Measurements from ENCODE around the gene HMX1. TPM values are rescaled to one million over a fixed set of nuclear protein-coding genes. Genes with fewer than 3 reads are reported as not detected.

The HMX1 gene
- polyA plus RNA-seq, 1 donor: not detected

DNA sequence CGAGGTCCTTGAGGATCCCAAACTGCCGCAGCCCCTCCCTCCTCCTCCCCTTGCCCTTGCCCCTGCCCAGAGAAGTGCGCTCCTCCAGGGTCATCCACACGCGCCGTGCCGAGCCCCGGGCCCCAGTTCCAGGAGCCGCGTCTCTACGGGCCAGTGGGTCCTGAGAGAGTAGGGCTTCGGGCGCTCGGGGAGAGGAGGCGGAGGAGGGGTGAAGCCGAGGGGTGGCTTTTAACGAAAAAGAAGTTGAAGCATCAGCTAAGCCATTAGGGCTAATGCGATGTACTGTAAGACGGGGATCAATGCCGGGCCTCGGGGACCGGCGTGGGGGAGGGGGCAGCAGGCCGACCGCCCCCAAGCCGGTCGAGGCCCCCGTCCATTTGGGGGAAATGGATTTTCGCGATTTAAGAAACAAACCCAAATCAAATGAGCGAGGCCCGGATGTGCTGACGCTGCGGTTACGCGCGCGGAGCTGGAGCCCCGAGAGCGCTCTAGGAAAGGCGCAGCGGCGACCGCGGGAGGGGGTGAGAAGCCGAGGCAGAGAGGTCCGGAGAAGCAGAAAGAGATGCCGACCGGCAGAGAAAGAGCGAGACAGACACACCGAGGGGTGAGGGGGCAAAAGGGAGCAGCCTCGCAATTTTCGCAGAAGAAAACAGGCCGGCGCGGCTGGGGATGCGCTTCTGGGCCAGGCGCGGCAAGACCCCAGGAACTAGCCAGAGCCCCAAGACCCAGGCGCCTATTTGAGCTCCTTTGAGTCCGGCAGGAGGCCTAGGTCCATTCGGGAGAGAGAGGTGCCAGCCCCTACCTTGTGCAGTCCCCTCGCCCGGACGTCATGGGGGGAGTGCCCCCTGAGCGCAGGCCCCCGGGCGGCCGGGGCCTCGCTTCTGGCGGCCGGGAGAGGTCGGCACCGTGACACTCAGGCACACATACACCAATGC, 13.6 kb downstream of the HMX1 start:
- no peak for DNase-seq

DNA sequence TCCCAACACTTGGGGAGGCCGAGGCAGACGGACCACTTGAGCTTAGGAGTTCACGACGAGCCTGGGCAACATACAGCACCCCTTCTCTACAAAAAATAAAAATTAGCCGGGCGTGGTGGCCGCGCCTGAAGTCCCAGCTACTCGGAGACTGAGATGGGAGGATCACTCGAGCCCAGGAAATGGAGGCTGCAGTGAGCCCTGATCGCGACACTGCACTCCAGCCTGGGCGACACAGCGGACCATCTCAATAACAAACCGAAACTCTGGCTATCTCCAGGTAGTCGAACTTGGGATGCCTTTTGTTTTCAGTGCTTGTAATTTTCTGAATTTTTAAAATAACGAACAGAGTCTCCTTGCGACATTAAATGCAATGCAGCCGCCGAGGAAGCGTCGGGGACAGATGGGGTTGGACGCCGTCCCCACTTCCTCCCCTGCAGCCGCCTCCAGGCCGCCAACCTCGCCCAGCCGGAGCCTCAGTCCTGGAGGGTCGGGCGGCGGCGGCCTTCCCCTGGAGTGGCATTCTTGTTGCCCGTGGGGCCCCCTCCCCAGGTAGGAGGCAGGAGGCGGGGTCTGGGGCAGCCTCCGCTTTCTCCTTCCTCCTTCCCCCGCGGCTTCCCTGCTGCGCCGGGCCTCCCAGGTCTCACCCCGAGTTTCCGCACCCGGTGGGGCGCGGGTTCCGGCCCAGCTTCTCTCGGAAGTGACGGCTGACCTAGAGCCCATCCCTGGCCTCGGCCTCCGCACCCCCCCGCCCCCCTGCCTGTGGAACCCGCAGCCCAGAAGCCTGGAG, 14.6 kb downstream of the HMX1 start:
- DNase-seq: no peak

DNA sequence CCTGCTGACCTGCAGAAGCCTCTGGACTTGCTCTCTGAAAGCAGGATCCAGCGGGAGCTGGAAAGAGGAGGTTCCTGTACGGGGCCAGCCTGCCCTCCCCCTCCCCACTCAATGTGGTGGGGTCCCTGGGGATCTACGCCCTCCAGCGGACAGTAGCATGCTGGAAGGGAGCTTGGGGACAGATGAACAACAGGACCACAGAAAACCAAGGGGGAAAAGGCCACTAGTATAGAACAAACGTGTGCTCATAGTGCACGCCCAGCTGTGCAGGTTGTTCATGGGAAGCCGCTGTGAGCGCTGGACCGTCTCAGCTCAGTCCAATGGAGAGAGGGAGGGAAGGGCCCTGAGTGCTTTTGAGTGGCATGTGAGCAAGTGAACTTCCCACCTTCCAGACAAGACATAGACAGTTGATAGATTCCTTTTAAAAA, 15.8 kb downstream of the HMX1 start:
- no peak for DNase-seq

DNA sequence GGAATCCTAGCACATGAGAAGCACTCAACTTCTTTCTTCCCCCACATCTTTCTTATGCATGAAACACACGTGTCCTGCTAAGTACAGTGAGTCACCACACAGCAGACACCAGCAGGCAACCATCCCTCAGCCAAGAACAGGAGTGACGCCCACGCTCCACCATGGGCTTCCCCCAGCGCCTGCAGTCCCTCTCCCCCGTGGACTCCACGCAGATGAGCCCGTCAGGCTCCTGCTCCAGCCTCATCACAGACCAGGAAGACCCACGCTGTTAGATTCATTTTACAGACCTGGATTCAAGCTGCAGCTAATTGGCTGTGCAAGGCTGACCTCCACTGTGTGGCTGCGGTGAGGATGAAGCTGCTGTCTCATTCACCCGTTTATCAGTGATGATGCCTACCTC, 16.7 kb downstream of the HMX1 start:
- DNase-seq: no peak

GRCh38 chr4:8854016-8854415, 17.6 kb downstream of the HMX1 start:
- no peak for DNase-seq

DNA sequence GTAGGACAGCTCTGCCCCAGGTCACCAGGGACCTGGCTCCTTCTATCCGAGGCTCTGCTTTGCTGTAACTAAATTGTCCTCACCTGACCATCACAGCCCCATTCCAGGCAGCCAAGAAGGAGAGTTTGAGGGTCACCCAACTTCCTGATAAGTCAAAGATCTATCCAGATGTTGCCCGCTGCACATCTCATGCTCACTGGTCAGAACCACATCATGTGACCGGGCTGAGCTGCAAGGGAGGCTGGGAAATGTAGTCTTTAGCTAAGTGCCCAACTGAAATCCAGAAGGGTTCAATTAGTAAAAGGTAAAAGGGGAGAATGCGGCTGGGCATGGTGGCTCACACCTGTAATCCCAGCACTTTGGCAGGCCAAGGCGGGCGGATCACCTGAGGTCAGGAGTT, 18.4 kb downstream of the HMX1 start:
- no peak for DNase-seq

DNA sequence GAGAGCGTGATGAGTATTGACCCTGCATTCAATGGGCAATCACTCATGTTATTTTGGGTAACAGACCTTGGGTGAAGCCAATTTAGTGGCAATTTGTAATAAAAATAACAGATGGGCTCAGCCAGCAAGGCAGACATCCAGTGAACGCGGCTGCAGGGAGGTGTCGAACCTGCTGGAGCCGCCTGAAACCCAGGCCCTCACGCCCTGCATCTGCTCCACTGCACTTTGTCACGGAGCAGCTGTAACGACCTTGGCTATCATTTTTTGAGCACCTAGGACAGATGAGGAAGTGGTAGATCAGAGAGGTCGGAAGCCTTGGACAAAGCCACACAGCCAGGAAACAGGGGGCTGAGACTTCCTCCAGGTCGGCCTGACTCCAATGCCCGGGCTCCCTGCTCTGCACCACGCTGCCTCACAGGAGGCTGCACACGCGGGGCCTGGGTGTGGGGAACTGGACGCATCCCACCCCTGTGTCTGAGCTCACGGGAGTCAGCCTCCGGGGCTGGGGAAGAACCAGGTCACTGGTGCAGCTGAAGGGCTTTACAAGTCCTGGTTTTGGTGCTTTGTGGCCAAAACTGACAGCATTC, 19.4 kb downstream of the HMX1 start:
- no peak for DNase-seq

- DNase-seq: no peak
These were observed 20.1 kb downstream of the HMX1 start for GRCh38 chr4:8851321-8852117.

DNA sequence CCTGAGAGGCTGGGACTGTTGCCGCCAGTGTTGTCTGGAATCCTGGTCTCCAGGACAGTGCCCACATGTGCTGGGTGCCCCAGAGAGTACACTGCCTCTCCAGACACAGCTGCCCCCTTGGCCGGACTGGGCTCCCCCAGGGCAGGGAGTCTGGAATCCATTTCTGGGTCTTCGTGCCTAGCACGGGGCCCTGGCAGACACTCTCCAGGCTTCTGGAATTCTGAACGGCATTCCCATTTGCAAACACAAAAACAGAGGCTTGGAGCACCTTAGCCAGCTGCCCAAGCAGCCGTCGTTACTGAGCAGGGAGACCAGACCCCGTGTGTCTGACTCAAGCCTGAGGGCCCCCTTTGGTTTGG, 20.8 kb downstream of the HMX1 start:
- no peak for DNase-seq

GRCh38 chr4:8850074-8850829, 21.4 kb downstream of the HMX1 start:
- no peak for DNase-seq

GRCh38 chr4:8849266-8850073, 22.2 kb downstream of the HMX1 start:
- DNase-seq: no peak

DNA sequence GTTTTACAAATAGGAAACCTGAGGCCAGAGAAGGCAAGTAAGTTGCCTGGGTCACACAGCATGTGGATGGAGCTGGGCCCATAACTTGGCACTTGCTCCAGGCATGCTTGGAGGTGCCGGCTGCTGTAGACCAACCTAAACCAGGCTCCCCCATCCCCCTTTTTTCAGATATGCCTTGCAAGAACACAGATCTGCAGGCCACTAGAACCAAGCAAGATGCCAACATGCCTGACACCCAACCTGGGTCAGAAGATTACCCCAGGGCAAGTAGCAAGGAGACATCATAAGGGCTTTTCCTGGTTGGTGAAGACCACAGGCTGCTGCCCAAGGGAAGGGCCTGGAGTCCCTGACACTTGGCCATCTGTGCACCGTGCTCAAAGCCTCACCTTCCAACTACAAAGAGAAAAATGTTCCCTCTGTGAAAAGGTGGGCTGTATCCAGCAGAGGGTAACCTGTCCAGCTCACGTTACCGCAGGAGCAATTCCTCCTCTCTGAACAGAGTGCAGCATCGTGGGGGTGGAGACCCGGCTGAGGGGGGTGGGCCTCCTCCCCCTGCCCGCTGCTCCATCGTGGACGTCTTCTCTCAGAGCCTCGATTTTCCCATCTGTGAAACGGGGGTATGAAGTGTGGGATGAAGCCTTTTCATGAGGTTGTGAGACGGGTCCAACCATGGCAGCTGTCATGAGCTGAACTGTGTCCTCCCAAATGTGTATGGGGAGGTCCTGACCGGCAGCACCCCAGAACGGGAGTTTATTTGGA, 23.0 kb downstream of the HMX1 start:
- no peak for DNase-seq

GRCh38 chr4:8847764-8848163, 23.9 kb downstream of the HMX1 start:
- no peak for DNase-seq

GRCh38 chr4:8847331-8847730, 24.3 kb downstream of the HMX1 start:
- DNase-seq: no peak

DNA sequence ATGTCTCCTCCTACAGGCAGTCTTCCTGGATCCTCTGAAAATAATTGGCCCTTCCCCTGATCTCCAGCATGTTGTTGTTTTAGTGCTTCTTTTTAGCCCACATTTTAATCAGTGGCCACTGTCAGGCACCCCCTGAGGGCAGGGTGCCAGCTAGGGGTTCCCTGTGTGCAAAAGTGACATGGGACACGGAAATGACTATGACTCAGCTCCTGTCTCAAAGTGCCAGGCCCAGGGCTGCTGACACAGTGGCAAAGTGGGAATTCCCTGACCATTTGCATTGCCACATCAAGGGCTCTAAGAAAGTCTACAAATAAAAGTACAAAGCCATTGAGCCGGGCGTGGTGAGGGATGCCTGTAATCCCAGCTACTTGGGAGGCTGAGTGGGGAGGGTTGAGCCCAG, 24.8 kb downstream of the HMX1 start:
- no peak for DNase-seq

DNA sequence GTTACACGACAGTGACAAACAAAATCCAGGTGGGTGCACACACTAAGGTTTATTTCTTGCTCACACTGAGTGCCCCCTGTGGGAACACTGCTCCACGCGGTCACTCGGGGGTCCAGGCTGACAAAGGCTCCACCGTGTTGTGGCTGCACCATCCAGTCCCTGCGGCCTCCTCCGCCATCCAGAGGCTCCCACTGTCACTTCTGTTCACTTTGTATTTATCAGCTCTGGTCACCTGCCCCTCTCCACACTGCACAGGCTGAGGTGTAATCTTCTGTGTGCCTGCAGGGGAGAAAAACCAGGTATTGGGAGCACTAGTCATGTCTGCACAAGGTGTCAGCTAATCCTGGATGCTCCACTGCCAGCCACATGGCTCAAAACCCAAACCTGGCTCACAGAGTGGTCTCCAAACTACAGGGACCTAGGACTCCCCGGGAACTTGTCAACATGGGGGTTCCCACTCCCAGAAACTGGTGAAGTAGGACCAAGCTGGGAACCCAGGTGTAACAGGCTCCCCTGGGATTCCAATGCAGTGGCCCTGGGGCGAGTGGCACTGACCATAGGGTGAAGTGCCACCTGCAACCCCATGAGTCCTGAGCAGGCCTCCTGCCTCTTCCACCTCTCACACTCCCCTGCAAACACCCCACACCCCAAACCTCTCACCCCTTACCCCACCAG, 25.5 kb downstream of the HMX1 start:
- DNase-seq: no peak

DNA sequence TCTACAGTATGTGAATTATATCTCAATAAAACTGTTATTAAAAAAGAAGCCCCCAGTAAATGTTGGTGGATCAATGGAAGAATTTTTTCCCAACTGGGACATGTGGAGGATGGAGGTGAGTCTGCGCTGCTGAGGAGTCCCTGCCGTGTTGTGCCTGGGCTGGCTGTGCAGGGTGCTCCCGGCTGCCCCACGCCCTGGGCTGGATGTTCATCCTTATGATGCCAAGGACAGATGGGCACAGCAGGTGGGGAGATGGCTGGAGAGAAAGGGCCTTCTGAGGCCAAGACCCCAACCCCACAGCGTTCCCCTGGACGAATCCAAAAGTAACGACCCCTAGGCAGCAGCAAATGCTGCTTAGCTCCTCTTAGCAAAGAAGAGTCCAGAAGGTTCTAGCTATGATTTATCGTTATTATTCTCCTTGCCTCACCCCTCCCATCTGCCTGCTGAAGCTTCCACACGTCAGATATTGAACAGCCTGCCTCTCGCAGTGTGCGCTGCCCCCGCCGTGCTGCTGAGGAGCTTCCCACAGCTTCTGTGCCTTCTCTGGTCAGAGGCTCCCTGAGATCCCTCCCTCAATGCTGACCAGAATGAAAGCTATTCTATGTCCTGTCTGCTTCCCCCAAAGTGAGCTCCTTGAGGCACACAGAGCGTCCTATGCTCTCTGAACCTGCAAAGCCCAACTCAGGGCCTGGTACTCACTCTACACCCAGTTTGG, 26.5 kb downstream of the HMX1 start:
- no peak for DNase-seq

DNA sequence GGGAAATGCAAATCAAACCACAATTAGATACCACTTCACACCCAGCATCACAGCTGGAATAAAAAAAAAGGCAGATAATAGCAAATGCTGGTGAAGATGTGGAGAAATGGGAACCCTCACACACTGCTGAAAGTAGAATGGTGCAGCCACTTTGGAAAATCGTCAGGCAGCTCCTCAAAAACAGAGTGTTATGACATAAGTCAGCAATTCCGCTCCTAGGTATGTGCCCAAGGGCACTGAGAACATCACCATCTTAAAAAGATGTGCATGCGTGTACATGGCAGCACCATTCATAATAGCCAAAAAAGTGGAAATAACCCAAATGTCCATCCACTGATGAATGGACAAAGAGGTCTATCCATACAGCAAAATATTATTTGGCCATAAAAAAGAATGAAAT, 28.0 kb downstream of the HMX1 start:
- DNase-seq: no peak
